BE2C (cell line): ENCODE measurements around the gene MARS1.

Experiments used
- DNase-seq: peaks from one replicate; pipeline ENCODE4 v3.0.0-alpha.2; 2020
- H3K27me3 ChIP-seq: fragments of 250-450 bp; sonication (Bioruptor Pico); 2 replicates; pipeline ENCODE4 v1.5.1; 2020; ENCODE audit warnings: mild to moderate bottlenecking
- H3K36me3 ChIP-seq: fragments of 250-450 bp; sonication (Bioruptor Pico); 2 replicates; pipeline ENCODE4 v1.5.1; 2020; ENCODE audit warnings: mild to moderate bottlenecking
- H3K4me1 ChIP-seq: fragments of 250-450 bp; sonication (Bioruptor Pico); 2 replicates; pipeline ENCODE4 v1.5.1; 2020
- H3K4me3 ChIP-seq: 2 replicates; pipeline ENCODE4 v1.5.1; 2011; ENCODE audit warnings: low read depth, low read length
- H3K9me3 ChIP-seq: fragments of 250-450 bp; sonication (Bioruptor Pico); 2 replicates; pipeline ENCODE4 v1.5.1; 2020
- CTCF ChIP-seq: IDR thresholded peaks from 2 replicates; pipeline ENCODE4 v1.5.1; 2012; ENCODE audit warnings: mild to moderate bottlenecking, low read depth, low read length

MARS1 gene

GRCh38 chr12:57470970-57471656 is 16.8 kb upstream of the MARS1 start:
- DNase-seq: no peak
- H3K9me3 ChIP-seq: no peaks in the 10 kb centered on the region
- no peak for TF ChIP-seq CTCF
- H3K36me3 ChIP-seq: no peaks in the 10 kb centered on the region
- no peaks in the 10 kb centered on the region for H3K4me1 ChIP-seq
- H3K4me3 ChIP-seq: no peak overlapping the region
- peaks cover 98% of the 10 kb centered on the region for H3K27me3 ChIP-seq

- H3K4me1 ChIP-seq: no peaks in the 10 kb centered on the region
- H3K4me3 ChIP-seq: no peak overlapping the region
- no peak for DNase-seq
- peaks cover 98% of the 10 kb centered on the region for H3K27me3 ChIP-seq
- H3K9me3 ChIP-seq: no peaks in the 10 kb centered on the region
- TF ChIP-seq CTCF: no peak
- no peaks in the 10 kb centered on the region for H3K36me3 ChIP-seq
These were observed 16.2 kb upstream of the MARS1 start for GRCh38 chr12:57471661-57472060.

GRCh38 chr12:57472391-57472790 is 15.5 kb upstream of the MARS1 start:
- H3K9me3 ChIP-seq: no peaks in the 10 kb centered on the region
- H3K36me3 ChIP-seq: no peaks in the 10 kb centered on the region
- no peak for TF ChIP-seq CTCF
- H3K4me1 ChIP-seq: no peaks in the 10 kb centered on the region
- no peak for DNase-seq
- H3K4me3 ChIP-seq: no peak overlapping the region
- H3K27me3 ChIP-seq: peaks cover 98% of the 10 kb centered on the region

- no peak for TF ChIP-seq CTCF
- no peak for DNase-seq
- Histone ChIP-seq H3K9me3 (no peaks in the 10 kb centered on the region), H3K4me3 (no peak overlapping the region), H3K4me1 (no peaks in the 10 kb centered on the region), H3K27me3 (peaks cover 97% of the 10 kb centered on the region), H3K36me3 (no peaks in the 10 kb centered on the region)
These were observed 14.5 kb upstream of the MARS1 start for GRCh38 chr12:57473392-57473791.

GRCh38 chr12:57473886-57474285 is 14.0 kb upstream of the MARS1 start:
- no peak for DNase-seq
- no peak overlapping the region for H3K4me3 ChIP-seq
- H3K27me3 ChIP-seq: peaks cover 97% of the 10 kb centered on the region
- no peaks in the 10 kb centered on the region for H3K36me3 ChIP-seq
- H3K9me3 ChIP-seq: no peaks in the 10 kb centered on the region
- H3K4me1 ChIP-seq: no peaks in the 10 kb centered on the region
- TF ChIP-seq CTCF: no peak

GRCh38 chr12:57474430-57474829 is 13.4 kb upstream of the MARS1 start:
- no peaks in the 10 kb centered on the region for H3K9me3 ChIP-seq
- H3K27me3 ChIP-seq: peaks cover 97% of the 10 kb centered on the region
- no peaks in the 10 kb centered on the region for H3K4me1 ChIP-seq
- no peak for DNase-seq
- TF ChIP-seq CTCF: no peak
- H3K36me3 ChIP-seq: no peaks in the 10 kb centered on the region
- no peak overlapping the region for H3K4me3 ChIP-seq
